HG03442 (cell line): ENCODE data around the gene LRBA.

Source experiments
- ATAC-seq: cut with Tn5 transposase; IDR thresholded peaks from one replicate; pipeline ENCODE4 v1.9.1; 2021; ENCODE audit warnings: mild to moderate bottlenecking, moderate library complexity; ENCODE audit not compliant: unreplicated experiment

LRBA gene

GRCh38 chr4:150600812-150601445 is 414.2 kb downstream of the LRBA start:
- no peak for ATAC-seq

GRCh38 chr4:150599547-150599946 is 415.5 kb downstream of the LRBA start:
- ATAC-seq = no peak

- no peak for ATAC-seq
Measured at GRCh38 chr4:150598909-150599308, 416.2 kb downstream of the LRBA start.

GRCh38 chr4:150593996-150594395 is 421.1 kb downstream of the LRBA start:
- no peak for ATAC-seq

GRCh38 chr4:150591904-150592303 is 423.2 kb downstream of the LRBA start:
- ATAC-seq = no peak

- no peak for ATAC-seq
Measured at GRCh38 chr4:150591406-150591805, 423.7 kb downstream of the LRBA start.

- no peak for ATAC-seq
Measured at GRCh38 chr4:150590631-150591030, 424.5 kb downstream of the LRBA start.

- no peak for ATAC-seq
Measured at GRCh38 chr4:150589157-150589556, 425.9 kb downstream of the LRBA start.

- ATAC-seq = no peak
Measured at GRCh38 chr4:150588316-150588715, 426.8 kb downstream of the LRBA start.

- ATAC-seq = no peak
Measured at GRCh38 chr4:150586162-150586810, 428.8 kb downstream of the LRBA start.

GRCh38 chr4:150585611-150586010 is 429.5 kb downstream of the LRBA start:
- ATAC-seq = no peak

- ATAC-seq = no peak
Measured at GRCh38 chr4:150584111-150584915, 430.8 kb downstream of the LRBA start.

- no peak for ATAC-seq
Measured at GRCh38 chr4:150583287-150584110, 431.6 kb downstream of the LRBA start.

- ATAC-seq = no peak
Measured at GRCh38 chr4:150582873-150583286, 432.2 kb downstream of the LRBA start.

- ATAC-seq = no peak
Measured at GRCh38 chr4:150582146-150582872, 432.8 kb downstream of the LRBA start, which contains the start of gene MAB21L2. Gene MAB21L2, plus strand, starts transcription at chr4:150582151. Its CDS starts 879 bp downstream, at chr4:150583030.

- ATAC-seq = no peak
Measured at GRCh38 chr4:150581641-150582051, 433.4 kb downstream of the LRBA start.

GRCh38 chr4:150581056-150581605 is 434.0 kb downstream of the LRBA start:
- ATAC-seq = no peak

- no peak for ATAC-seq
Measured at GRCh38 chr4:150580306-150580705, 434.8 kb downstream of the LRBA start.

- no peak for ATAC-seq
Measured at GRCh38 chr4:150579551-150580234, 435.4 kb downstream of the LRBA start.
